ENCODE data around the gene RBL1.
A peak's percentile ranks its signal among the peaks of the same experiment; 100 is the strongest.
"Not testable (repeated sequence)": the region's sequence is repeated elsewhere in the genome, so short reads cannot be mapped to it uniquely, and the experiment has no call there.

RBL1 gene

DNA sequence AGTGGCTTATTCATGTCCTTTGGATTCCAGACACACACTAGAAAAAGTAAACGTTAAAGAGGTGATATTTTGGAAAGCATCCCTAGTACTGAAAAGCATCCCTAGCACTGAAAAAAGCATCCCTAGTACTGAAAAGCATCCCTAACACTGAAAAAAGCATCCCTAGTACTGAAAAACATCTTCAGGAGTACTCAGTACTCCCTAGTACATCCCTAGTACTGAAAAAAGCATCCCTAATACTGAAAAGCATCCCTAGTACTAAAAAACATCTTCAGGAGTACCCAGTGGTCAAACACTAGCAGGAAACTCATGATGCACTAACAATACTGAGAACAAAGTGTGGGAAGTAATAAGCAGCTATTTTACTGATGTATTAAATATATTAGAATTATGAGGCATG lies 98.7 kb downstream of the RBL1 start:
- Histone ChIP-seq H3K36me3 (peaks cover 69% of the 10 kb centered on the region), H3K4me3 (no peak overlapping the region), H3K4me1 (no peaks in the 10 kb centered on the region), H3K27me3 (no peaks in the 10 kb centered on the region), H3K9ac (no peak overlapping the region), H3K9me3 (peaks cover 37% of the 10 kb centered on the region), H3K4me2 (no peak overlapping the region), H4K20me1 (no peaks in the 10 kb centered on the region), H3K27ac (no peak overlapping the region)
- TF ChIP-seq Cebpa-rat (IDR thresholded peaks at IDR 0.05): no peak

DNA sequence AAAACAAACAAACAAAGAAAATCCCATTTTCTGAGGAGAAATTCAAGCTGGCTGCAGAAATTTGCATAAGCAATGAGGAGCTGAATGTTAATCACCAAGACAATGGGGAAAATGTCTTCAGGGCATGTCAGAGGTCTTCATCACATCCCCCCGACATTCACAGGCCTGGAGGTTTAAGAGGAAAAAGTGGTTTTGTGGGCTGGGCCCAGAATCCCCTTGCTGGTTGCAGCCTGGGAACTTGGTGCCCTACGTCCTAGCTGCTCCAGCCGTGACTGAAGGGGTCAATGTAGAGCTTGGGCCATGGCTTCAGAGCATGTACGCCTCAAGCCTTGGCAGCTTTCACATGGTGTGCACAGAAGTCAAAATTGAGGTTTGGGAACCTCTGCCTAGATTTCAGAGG lies 101.6 kb downstream of the RBL1 start:
- peaks cover 14% of the 10 kb centered on the region for H3K4me1 ChIP-seq
- not testable (repeated sequence) for H3K4me2 ChIP-seq, H3K27ac ChIP-seq, H3K27me3 ChIP-seq, H4K20me1 ChIP-seq, H3K4me3 ChIP-seq, H3K9ac ChIP-seq
- H3K36me3 ChIP-seq: peaks cover 64% of the 10 kb centered on the region
- peaks cover 40% of the 10 kb centered on the region for H3K9me3 ChIP-seq

DNA sequence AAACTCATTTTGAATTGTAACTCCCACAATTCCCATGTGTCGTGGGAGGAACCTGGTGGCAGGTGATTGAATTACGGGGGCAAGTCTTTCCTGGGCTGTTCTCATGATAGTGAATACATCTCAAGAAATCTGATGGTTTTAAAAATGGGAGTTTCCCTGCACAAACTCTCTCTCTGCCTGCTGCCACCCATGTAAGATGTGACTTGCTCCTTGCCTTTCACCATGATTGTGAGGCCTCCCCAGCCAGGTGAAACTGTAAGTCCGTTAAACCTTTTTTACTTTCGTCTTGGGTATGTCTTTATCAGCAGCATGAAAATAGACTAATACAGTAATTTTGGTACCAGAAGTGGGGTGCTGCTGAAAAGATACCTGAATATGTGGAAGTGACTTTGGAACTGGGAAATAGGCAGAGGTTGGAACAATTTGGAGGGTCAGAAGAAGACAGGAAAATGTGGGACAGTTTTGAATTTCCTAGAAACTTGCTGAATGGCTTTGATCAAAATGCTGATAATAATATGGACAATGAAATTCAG lies 102.9 kb downstream of the RBL1 start:
- Histone ChIP-seq H4K20me1 (no peaks in the 10 kb centered on the region), H3K4me3 (no peak overlapping the region), H3K4me1 (peaks cover 27% of the 10 kb centered on the region), H3K27me3 (no peaks in the 10 kb centered on the region), H3K36me3 (peaks cover 51% of the 10 kb centered on the region), H3K27ac (no peak overlapping the region), H3K9me3 (peaks cover 42% of the 10 kb centered on the region), H3K9ac (no peak overlapping the region), H3K4me2 (no peak overlapping the region)
- TF ChIP-seq Cebpa-rat (IDR thresholded peaks at IDR 0.05): no peak

GRCh38 chr20:36991703-36992102 lies 104.1 kb downstream of the RBL1 start:
- Histone ChIP-seq H3K27me3 (no peaks in the 10 kb centered on the region), H3K9ac (no peak overlapping the region)

DNA sequence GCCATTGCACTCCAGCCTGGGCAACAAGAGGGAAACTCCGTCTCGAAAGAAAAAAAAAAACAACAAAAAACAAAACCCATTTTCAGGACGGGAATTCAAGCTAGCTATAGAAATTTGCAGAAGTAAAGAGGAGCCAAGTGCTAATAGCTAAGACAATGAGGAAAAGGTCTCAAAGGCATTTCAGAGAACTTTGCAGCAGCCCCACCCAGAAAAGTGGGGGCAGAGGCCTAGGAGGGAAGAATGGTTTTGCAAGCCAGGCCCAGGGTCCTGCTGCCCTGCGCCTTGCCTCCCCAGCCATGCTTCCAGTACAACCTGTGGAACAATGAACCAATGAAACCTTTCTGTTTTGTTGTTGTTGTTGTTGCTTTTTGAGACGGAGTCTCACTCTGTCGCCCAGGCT lies 106.0 kb downstream of the RBL1 start:
- Histone ChIP-seq H3K36me3 (peaks cover 23% of the 10 kb centered on the region), H3K4me2 (peak overlapping the region; percentile 58), H3K9ac (no peak overlapping the region; the same call in 1 of the 2 replicates), H3K27me3 (no peaks in the 10 kb centered on the region), H3K4me1 (peaks cover 46% of the 10 kb centered on the region), H3K9me3 (peaks cover 54% of the 10 kb centered on the region), H3K4me3 (peak overlapping the region; percentile 39; the same call in 1 of the 2 replicates), H4K20me1 (no peaks in the 10 kb centered on the region), H3K27ac (peak overlapping the region; percentile 83)
- no peak for TF ChIP-seq Cebpa-rat (IDR thresholded peaks at IDR 0.05)

More at GRCh38 chr20:36991703-36992102, 104.1 kb downstream of the RBL1 start:
- Histone ChIP-seq H3K27ac (no peak overlapping the region), H3K9me3 (peaks cover 54% of the 10 kb centered on the region), H3K36me3 (peaks cover 42% of the 10 kb centered on the region), H4K20me1 (no peaks in the 10 kb centered on the region), H3K4me1 (peaks cover 34% of the 10 kb centered on the region), H3K4me3 (no peak overlapping the region), H3K4me2 (no peak overlapping the region)
- no peak for TF ChIP-seq Cebpa-rat (IDR thresholded peaks at IDR 0.05)

DNA sequence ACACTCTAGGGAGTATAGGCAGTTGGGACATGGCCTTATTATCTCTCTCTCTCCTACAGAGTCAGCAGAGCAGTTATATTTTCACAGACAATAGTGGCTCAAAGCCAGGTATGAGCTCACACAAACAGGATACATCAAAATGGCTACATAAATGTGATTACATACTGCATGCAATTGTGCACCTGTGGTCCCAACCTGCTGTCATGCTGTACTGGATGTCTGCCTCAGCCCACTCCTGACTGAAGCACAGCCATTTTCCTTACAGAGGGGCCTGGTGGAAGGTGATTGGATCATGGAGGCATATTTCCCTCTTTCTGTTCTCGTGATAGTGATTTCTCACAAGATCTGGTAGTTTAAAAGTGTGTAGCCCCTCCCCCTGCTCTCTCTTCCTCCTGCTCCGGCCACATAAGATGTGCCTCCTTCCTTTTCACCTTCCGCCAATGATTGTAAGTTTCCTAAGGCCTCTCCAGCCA lies 107.3 kb downstream of the RBL1 start:
- TF ChIP-seq Cebpa-rat (IDR thresholded peaks at IDR 0.05): no peak
- peak overlapping the region; percentile 50; the same call in 1 of the 2 replicates for H3K9ac ChIP-seq
- peak overlapping the region; percentile 83 for H3K27ac ChIP-seq
- peaks cover 11% of the 10 kb centered on the region; the same call in 1 of the 2 replicates for H3K36me3 ChIP-seq
- peak overlapping the region; percentile 39 for H3K4me3 ChIP-seq
- peaks cover 59% of the 10 kb centered on the region for H3K4me1 ChIP-seq
- no peaks in the 10 kb centered on the region for H4K20me1 ChIP-seq
- H3K9me3 ChIP-seq: peaks cover 41% of the 10 kb centered on the region
- no peaks in the 10 kb centered on the region for H3K27me3 ChIP-seq
- peak overlapping the region; percentile 58 for H3K4me2 ChIP-seq

GRCh38 chr20:36984257-36984638 lies 111.5 kb downstream of the RBL1 start:
- Histone ChIP-seq H4K20me1 (no peaks in the 10 kb centered on the region), H3K4me2 (peak overlapping the region; percentile 86), H3K4me3 (peak overlapping the region; percentile 34), H3K36me3 (no peaks in the 10 kb centered on the region), H3K27ac (peak overlapping the region; percentile 85), H3K9ac (peak overlapping the region; percentile 53; the same call in 1 of the 2 replicates), H3K27me3 (no peaks in the 10 kb centered on the region), H3K4me1 (peaks cover 59% of the 10 kb centered on the region), H3K9me3 (peaks cover 26% of the 10 kb centered on the region)
- no peak for TF ChIP-seq Cebpa-rat (IDR thresholded peaks at IDR 0.05)

GRCh38 chr20:36975099-36975818 lies 120.5 kb downstream of the RBL1 start:
- no peak overlapping the region for H3K9ac ChIP-seq
- TF ChIP-seq Cebpa-rat (IDR thresholded peaks at IDR 0.05): no peak

DNA sequence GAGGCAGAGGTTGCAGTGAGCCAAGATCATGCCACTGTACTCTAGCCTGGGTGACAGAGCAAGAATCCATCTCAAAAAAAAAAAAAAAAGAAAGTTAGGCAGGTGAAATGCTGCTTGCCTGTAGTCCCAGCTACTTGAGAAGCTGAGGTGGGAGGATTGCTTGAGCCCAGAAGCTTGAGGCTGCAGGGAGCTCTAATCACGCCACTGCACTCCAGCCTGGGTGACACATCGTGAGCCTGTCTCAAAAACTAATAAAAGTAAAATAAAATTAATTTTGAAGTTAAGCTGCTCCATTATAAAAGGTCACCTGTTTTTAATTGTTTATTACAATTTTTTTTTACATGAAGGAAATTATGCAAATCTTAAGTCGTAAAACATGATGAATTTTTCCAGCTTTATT lies 121.1 kb downstream of the RBL1 start:
- no peak overlapping the region for H3K9ac ChIP-seq
- H3K4me2 ChIP-seq: peak overlapping the region; percentile 77
- H3K4me1 ChIP-seq: peaks cover 42% of the 10 kb centered on the region
- no peak for TF ChIP-seq Cebpa-rat (IDR thresholded peaks at IDR 0.05)
- H3K27me3 ChIP-seq: no peaks in the 10 kb centered on the region
- H3K4me3 ChIP-seq: peak overlapping the region; percentile 2; the same call in 1 of the 2 replicates
- H4K20me1 ChIP-seq: no peaks in the 10 kb centered on the region
- peak overlapping the region; percentile 72 for H3K27ac ChIP-seq
- peaks cover 13% of the 10 kb centered on the region; the same call in 1 of the 2 replicates for H3K36me3 ChIP-seq
- H3K9me3 ChIP-seq: peaks cover 52% of the 10 kb centered on the region

More at GRCh38 chr20:36975099-36975818, 120.5 kb downstream of the RBL1 start:
- peak overlapping the region; percentile 2; the same call in 1 of the 2 replicates for H3K4me3 ChIP-seq
- peak overlapping the region; percentile 72 for H3K27ac ChIP-seq
- H3K36me3 ChIP-seq: peaks cover 11% of the 10 kb centered on the region; the same call in 1 of the 2 replicates
- H4K20me1 ChIP-seq: no peaks in the 10 kb centered on the region
- H3K9me3 ChIP-seq: peaks cover 47% of the 10 kb centered on the region
- no peaks in the 10 kb centered on the region for H3K27me3 ChIP-seq
- peaks cover 38% of the 10 kb centered on the region for H3K4me1 ChIP-seq
- H3K4me2 ChIP-seq: peak overlapping the region; percentile 77

GRCh38 chr20:36971103-36971502 lies 124.7 kb downstream of the RBL1 start:
- Histone ChIP-seq H4K20me1 (no peaks in the 10 kb centered on the region), H3K4me2 (no peak overlapping the region), H3K27me3 (no peaks in the 10 kb centered on the region), H3K9me3 (peaks cover 34% of the 10 kb centered on the region), H3K4me1 (peaks cover 57% of the 10 kb centered on the region), H3K4me3 (0 out of 2 replicates have a peak overlapping the region, but pooled peaks have one; percentile 20), H3K36me3 (peaks cover 13% of the 10 kb centered on the region; the same call in 1 of the 2 replicates), H3K27ac (peak overlapping the region; percentile 23; the same call in 1 of the 2 replicates), H3K9ac (no peak overlapping the region)
- TF ChIP-seq Cebpa-rat (IDR thresholded peaks at IDR 0.05): no peak
